ENCODE measurements around the gene PHLDB1.

- TF ChIP-seq GABPA (IDR thresholded peaks at IDR 0.05; ENCODE audit: low read depth) (no peak), CTCF (IDR thresholded peaks at IDR 0.05; ENCODE audit: insufficient read depth, low read length) (no peak), POLR2AphosphoS5 (IDR thresholded peaks at IDR 0.05; ENCODE audit: low read depth) (no peak)
- TF ChIP-seq, protein P1, sequence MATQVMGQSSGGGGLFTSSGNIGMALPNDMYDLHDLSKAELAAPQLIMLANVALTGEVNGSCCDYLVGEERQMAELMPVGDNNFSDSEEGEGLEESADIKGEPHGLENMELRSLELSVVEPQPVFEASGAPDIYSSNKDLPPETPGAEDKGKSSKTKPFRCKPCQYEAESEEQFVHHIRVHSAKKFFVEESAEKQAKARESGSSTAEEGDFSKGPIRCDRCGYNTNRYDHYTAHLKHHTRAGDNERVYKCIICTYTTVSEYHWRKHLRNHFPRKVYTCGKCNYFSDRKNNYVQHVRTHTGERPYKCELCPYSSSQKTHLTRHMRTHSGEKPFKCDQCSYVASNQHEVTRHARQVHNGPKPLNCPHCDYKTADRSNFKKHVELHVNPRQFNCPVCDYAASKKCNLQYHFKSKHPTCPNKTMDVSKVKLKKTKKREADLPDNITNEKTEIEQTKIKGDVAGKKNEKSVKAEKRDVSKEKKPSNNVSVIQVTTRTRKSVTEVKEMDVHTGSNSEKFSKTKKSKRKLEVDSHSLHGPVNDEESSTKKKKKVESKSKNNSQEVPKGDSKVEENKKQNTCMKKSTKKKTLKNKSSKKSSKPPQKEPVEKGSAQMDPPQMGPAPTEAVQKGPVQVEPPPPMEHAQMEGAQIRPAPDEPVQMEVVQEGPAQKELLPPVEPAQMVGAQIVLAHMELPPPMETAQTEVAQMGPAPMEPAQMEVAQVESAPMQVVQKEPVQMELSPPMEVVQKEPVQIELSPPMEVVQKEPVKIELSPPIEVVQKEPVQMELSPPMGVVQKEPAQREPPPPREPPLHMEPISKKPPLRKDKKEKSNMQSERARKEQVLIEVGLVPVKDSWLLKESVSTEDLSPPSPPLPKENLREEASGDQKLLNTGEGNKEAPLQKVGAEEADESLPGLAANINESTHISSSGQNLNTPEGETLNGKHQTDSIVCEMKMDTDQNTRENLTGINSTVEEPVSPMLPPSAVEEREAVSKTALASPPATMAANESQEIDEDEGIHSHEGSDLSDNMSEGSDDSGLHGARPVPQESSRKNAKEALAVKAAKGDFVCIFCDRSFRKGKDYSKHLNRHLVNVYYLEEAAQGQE (IDR thresholded peaks at IDR 0.05; ENCODE audit: insufficient replicate concordance, low read depth): no peak
Measured at GRCh38 chr11:118625976-118626375, 18.6 kb downstream of the PHLDB1 start.

All from HL-60 (cell line).